Right lung (tissue), 10 donors: Measurements from ENCODE around the gene TRIM49D2. TPM values are rescaled to one million over a fixed set of nuclear protein-coding genes. Genes with fewer than 3 reads are reported as not detected.
"Not testable (repeated sequence)": the region's sequence is repeated elsewhere in the genome, so short reads cannot be mapped to it uniquely, and the experiment has no call there.

ENCODE experiments used
- DNase-seq, 2 donors: peaks; one replicate each; pipeline ENCODE4 v3.0.0-alpha.2; 2013
- long read RNA-seq, 8 donors: transcript quantifications; one replicate each; lab custom pipeline, GENCODE V29; 2026
- polyA plus RNA-seq, 5 donors: library from polyadenylated mRNA; unstranded; fragments of 120-200 nt; gene quantifications; one replicate each; pipeline versions ENCODE4 v1.2.1 to v1.2.3, GENCODE V29; 2013; ENCODE audit warnings: inconsistent platforms in 1 of 5, low replicate concordance in 1 of 5; ENCODE audit not compliant: insufficient read length in 5 of 5, insufficient read depth in 1 of 5

The TRIM49D2 gene, protein sequence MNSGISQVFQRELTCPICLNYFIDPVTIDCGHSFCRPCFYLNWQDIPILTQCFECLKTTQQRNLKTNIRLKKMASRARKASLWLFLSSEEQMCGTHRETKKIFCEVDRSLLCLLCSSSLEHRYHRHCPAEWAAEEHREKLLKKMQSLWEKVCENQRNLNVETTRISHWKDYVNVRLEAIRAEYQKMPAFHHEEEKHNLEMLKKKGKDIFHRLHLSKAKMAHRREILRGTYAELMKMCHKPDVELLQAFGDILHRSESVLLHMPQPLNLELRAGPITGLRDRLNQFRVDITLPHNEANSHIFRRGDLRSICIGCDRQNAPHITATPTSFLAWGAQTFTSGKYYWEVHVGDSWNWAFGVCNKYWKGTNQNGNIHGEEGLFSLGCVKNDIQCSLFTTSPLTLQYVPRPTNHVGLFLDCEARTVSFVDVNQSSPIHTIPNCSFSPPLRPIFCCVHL
- polyA plus RNA-seq = not detected
- long read RNA-seq, donor 1 = 0 reads
- long read RNA-seq, donor 2 = 0 reads
- long read RNA-seq, donor 3 = 0 reads
- long read RNA-seq, donor 4 = 0 reads
- long read RNA-seq, donor 5 = 0 reads
- long read RNA-seq, donor 6 = 0 reads
- long read RNA-seq, donor 7 = 0 reads
- long read RNA-seq, donor 8 = 0 reads

- DNase-seq = not testable (repeated sequence)
Measured at GRCh38 chr11:89923764-89924163, at the start of gene TRIM49D2. Gene TRIM49D2 (plus strand): TSS chr11:89924064. CDS start chr11:89926762, 2,698 bp downstream.

DNA sequence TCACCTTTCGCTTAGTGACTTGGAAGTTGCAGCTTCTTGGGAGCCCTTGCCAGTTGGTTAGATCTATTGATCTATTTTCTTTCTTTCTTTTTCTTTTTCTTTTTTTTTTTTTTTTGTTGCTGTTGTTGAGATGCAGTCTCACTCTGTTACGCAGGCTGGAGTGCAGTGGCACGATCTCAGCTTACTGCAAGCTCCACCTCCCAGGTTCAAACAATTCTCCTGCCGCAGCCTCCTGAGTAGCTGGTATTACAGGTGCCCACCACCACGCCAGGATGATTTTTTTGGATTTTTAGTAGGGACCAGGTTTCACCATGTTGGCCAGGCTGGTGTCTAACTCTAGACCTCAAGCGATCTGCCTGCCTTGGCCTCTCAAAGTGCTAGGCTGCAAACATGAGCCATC lies 46.4 kb upstream of the TRIM49D2 start:
- DNase-seq = not testable (repeated sequence)

DNA sequence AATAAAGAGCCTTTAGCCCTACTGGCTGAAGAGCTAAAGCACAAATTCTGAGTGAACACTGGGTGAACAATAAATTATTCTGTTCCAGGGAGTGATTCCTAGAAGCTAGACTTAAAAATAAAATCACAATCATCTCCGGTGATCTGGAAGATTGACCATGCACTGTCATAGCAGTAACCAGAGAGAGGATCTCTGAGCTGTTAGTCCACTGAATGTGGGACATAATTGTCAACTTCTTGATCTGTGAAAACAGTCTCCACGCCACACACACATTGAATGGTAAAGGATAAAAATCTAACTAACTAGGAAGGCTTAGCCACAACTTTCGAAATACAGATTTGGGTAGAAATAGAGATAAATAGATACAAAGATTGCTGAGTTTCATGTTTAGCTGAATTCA lies 30.6 kb upstream of the TRIM49D2 start:
- not testable (repeated sequence) for DNase-seq

- not testable (repeated sequence) for DNase-seq
Measured at GRCh38 chr11:89900809-89901208, 23.1 kb upstream of the TRIM49D2 start.

DNA sequence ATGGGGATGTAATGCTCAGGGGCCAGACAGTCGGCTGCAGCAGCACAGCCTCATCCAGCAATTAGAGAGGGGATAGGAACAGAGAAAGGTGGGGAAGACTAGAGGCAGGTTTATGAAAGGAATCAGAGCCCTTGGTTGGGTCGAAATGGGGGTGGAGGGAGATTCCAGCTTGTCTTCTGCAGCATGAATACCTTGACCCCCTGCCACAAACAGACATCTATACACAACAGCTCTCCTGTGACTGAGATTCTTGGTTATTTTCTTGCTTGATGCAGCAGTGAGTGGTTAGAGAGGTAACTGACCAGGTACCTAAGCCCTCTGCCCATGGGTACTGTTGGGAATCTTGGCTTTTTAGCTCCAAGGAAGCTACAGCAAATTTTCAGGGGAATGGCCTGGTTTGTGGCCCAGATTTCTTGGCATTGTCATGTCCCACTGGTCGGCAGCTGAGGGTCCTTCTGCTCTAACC lies 1.6 kb upstream of the TRIM49D2 start, which contains the start of gene TRIM49D1:
TRIM49D1 (minus strand) TSS at position 51 of the 466 bp plus-strand sequence. CDS start 4,535 bp downstream, outside the sequence.
- no peak for DNase-seq

- not testable (repeated sequence) for DNase-seq
Measured at GRCh38 chr11:89960833-89961232, 37.0 kb downstream of the TRIM49D2 start.

- DNase-seq = not testable (repeated sequence)
Measured at GRCh38 chr11:89965737-89966136, 41.9 kb downstream of the TRIM49D2 start, which contains the start of gene TRIM64. Gene TRIM64 (plus strand): TSS chr11:89966037. CDS start chr11:89968504, 2,467 bp downstream.

Other genes with a start within 250 kb of the TRIM49D2 start
- not detected for gene TRIM77, start 213.8 kb upstream of the TRIM49D2 start, polyA plus RNA-seq
- gene TRIM49, start 115.5 kb upstream of the TRIM49D2 start, polyA plus RNA-seq = not detected
- gene TRIM64B, start 45.6 kb upstream of the TRIM49D2 start, polyA plus RNA-seq = under 1 TPM in 1 of 5 donors, not detected in 4; 0.07 TPM
- gene TRIM49D1, start 1.8 kb upstream of the TRIM49D2 start, polyA plus RNA-seq = not detected
- not detected for gene TRIM64, start 42.0 kb downstream of the TRIM49D2 start, polyA plus RNA-seq
- not detected for gene TRIM49C, start 107.0 kb downstream of the TRIM49D2 start, polyA plus RNA-seq
- not detected for gene UBTFL1, start 161.9 kb downstream of the TRIM49D2 start, polyA plus RNA-seq
- gene NAALAD2, start 210.6 kb downstream of the TRIM49D2 start, polyA plus RNA-seq = 10 to 100 TPM; 23.2 to 80.4 (median 48.0) TPM